Endothelial cell of umbilical vein (primary cell): ENCODE measurements around the gene ZBTB9. TPM values are rescaled to one million over a fixed set of nuclear protein-coding genes. Genes with fewer than 3 reads are reported as not detected.

Source experiments
- BruUV-seq: library from RNA; stranded (reverse); fragments of 400-500 nt; replicated peaks from 2 replicates; lab custom pipeline; 2021; lab: Mats Ljungman, UMichigan
- CTCF ChIA-PET: fragments of 300-600, 350-600 bp; sonication (Branson Sonifier 250); formaldehyde crosslinking; loops from one replicate; lab custom pipeline; 2021; ENCODE audit warnings: antibody characterized with exemption, inconsistent platforms; lab: Charles Lee
- POLR2A ChIA-PET: fragments of 300-600, 350-600 bp; sonication (Branson Sonifier 250); formaldehyde crosslinking; loops from one replicate; lab custom pipeline; 2021; ENCODE audit warnings: antibody characterized with exemption, inconsistent platforms; lab: Charles Lee
- DNase-seq: peaks from one replicate; pipeline ENCODE4 v3.0.0-alpha.2; 2011; ENCODE audit warnings: low read depth, low spot score
- FAIRE-seq: peaks from 2 replicates; lab custom pipeline; 2011; peaks lifted over from hg19 to GRCh38; lab: Jason Lieb, UNC
- H2AFZ ChIP-seq: 2 replicates; pipeline ENCODE4 v1.6.0; 2012; ENCODE audit warnings: low read depth, low read length, control low read depth, inconsistent platforms
- H3K27ac ChIP-seq: 2 replicates; pipeline ENCODE4 v1.5.1; 2011; ENCODE audit warnings: low read depth, mild to moderate bottlenecking, control low read depth, low read length, moderate library complexity; ENCODE audit not compliant: insufficient read depth
- H3K27me3 ChIP-seq, 2 experiments: 2 replicates each; pipeline versions ENCODE4 v1.6.0 to v1.6.1; 2011; ENCODE audit warnings: low read length in 2 of 2, mixed read lengths in 1 of 2; ENCODE audit not compliant: control insufficient read depth in 2 of 2, insufficient read depth in 2 of 2
- H3K36me3 ChIP-seq, 2 experiments: 2 replicates in 1 of 2; 3 replicates in 1 of 2; pipeline ENCODE4 v1.5.1; 2011; ENCODE audit warnings: low read length in 2 of 2, mild to moderate bottlenecking in 1 of 2, moderate library complexity in 1 of 2; ENCODE audit not compliant: control insufficient read depth in 2 of 2, insufficient read depth in 2 of 2; ENCODE audit errors: extremely low read depth in 1 of 2
- H3K4me1 ChIP-seq: 3 replicates; pipeline ENCODE4 v1.5.1; 2011; ENCODE audit warnings: mild to moderate bottlenecking, low read length; ENCODE audit not compliant: control insufficient read depth, insufficient read depth; ENCODE audit errors: extremely low read depth
- H3K4me2 ChIP-seq: 2 replicates; pipeline ENCODE4 v1.6.1; 2011; ENCODE audit warnings: low read length, control low read depth, mixed read lengths; ENCODE audit not compliant: insufficient read depth
- H3K4me3 ChIP-seq, 3 experiments: fragments of 200-600 bp in 1 of 3; sonication (generic), shearing (Covaris generic) in 1 of 3; replicated peaks in 1 of 3; 2 replicates each; pipeline ENCODE4 v1.5.1; 2011 to 2016; ENCODE audit warnings: control low read depth in 3 of 3, low read length in 3 of 3, mild to moderate bottlenecking in 2 of 3, inconsistent platforms in 1 of 3, low read depth in 1 of 3, moderate library complexity in 1 of 3; ENCODE audit not compliant: insufficient read depth in 1 of 3
- H3K79me2 ChIP-seq: 2 replicates; pipeline ENCODE4 v1.6.0; 2012; ENCODE audit warnings: low read length, inconsistent platforms; ENCODE audit not compliant: control insufficient read depth, insufficient read depth
- H3K9ac ChIP-seq: replicated peaks from 2 replicates; pipeline ENCODE3; 2011; ENCODE audit warnings: low read length, control low read depth; ENCODE audit not compliant: insufficient read depth; ENCODE audit errors: extremely low read depth
- H3K9me1 ChIP-seq: replicated peaks from 3 replicates; pipeline ENCODE4 v1.6.0; 2011; ENCODE audit warnings: mild to moderate bottlenecking, low read length; ENCODE audit not compliant: control insufficient read depth, insufficient read depth; ENCODE audit errors: extremely low read depth
- H3K9me3 ChIP-seq: replicated peaks from 2 replicates; pipeline ENCODE4 v1.5.1; 2012; ENCODE audit warnings: low read length, inconsistent platforms; ENCODE audit not compliant: control insufficient read depth, insufficient read depth
- H4K20me1 ChIP-seq: replicated peaks from 2 replicates; pipeline ENCODE3; 2011; ENCODE audit warnings: mild to moderate bottlenecking, low read length; ENCODE audit not compliant: control insufficient read depth, insufficient read depth; ENCODE audit errors: extremely low read depth
- CTCF ChIP-seq, 2 donors: IDR thresholded peaks; 1 replicate in 1 of 2; 2 replicates in 1 of 2; pipeline ENCODE4 v1.5.1; 2011; ENCODE audit warnings: low read length in 2 of 2, mild to moderate bottlenecking in 2 of 2, moderate library complexity in 2 of 2, control low read depth in 1 of 2, inconsistent platforms in 1 of 2, low read depth in 1 of 2; ENCODE audit not compliant: insufficient read depth in 1 of 2; ENCODE audit errors: extremely low read depth in 1 of 2
- EZH2 ChIP-seq: IDR thresholded peaks from 2 replicates; pipeline ENCODE4 v1.6.1; 2012; ENCODE audit warnings: borderline replicate concordance, low read depth, mild to moderate bottlenecking, moderate library complexity, low read length, inconsistent platforms; ENCODE audit not compliant: severe bottlenecking
- FOS ChIP-seq: IDR thresholded peaks from 2 replicates; pipeline ENCODE4 v1.6.1; 2011; ENCODE audit warnings: mild to moderate bottlenecking, low read length, moderate library complexity, borderline replicate concordance; ENCODE audit not compliant: insufficient read depth
- GATA2 ChIP-seq: IDR thresholded peaks from 2 replicates; pipeline ENCODE4 v1.7.0; 2011; ENCODE audit warnings: low read depth, mild to moderate bottlenecking, moderate library complexity, mixed read lengths, low read length; ENCODE audit not compliant: insufficient read length, insufficient read depth
- JUN ChIP-seq: IDR thresholded peaks from 2 replicates; pipeline ENCODE4 v1.6.1; 2011; ENCODE audit warnings: borderline replicate concordance, low read depth; ENCODE audit not compliant: insufficient read length, insufficient read depth
- MAX ChIP-seq: IDR thresholded peaks from 2 replicates; pipeline ENCODE4 v1.6.1; 2011; ENCODE audit not compliant: insufficient read depth, insufficient read length
- MYC ChIP-seq: IDR thresholded peaks from one replicate; pipeline ENCODE4 v1.6.1; 2011; ENCODE audit warnings: mild to moderate bottlenecking, low read depth, low read length
- POLR2A ChIP-seq: IDR thresholded peaks from 2 replicates; pipeline ENCODE4 v1.6.1; 2012; ENCODE audit warnings: low read depth, mild to moderate bottlenecking, control low read depth, low read length
- POLR2AphosphoS5 ChIP-seq: IDR thresholded peaks from 2 replicates; pipeline ENCODE4 v1.6.1; 2012; ENCODE audit warnings: low read depth, mild to moderate bottlenecking, control low read depth, low read length, moderate library complexity; ENCODE audit not compliant: insufficient read depth
- dilution Hi-C: fragments of 300-500 bp; cut with MboI; formaldehyde crosslinking; loops from one replicate; pipeline ENCODE4 v1.15.0; 2019; ENCODE audit warnings: low sequenced_read_pairs; ENCODE audit not compliant: extremely low pct_ligation_motif_present
- intact Hi-C: fragments of 100-400 bp; cut with micrococcal nuclease; formaldehyde crosslinking; loops from one replicate; pipeline ENCODE4 v1.10.0; 2022
- polyA plus RNA-seq, 4 experiments: library from polyadenylated mRNA; depleted of rRNA in 3 of 4; stranded (reverse) in 3 of 4; unstranded in 1 of 4; fragments of >200 nt; gene quantifications; 2 replicates each; pipeline versions ENCODE4 v1.2.1 to v1.2.3, GENCODE V29; 2011 to 2012; ENCODE audit warnings: missing spikeins in 1 of 4
- total RNA-seq: library from RNA; stranded (reverse); gene quantifications from 2 replicates; pipeline ENCODE4 v1.2.3, GENCODE V29; 2021

ZBTB9 gene
- total and polyA plus RNA-seq, 2 donors (not counting 3 experiments of a cell fraction or from before 2014, with no cell fraction given), result 4.7 to 8.0 TPM

GRCh38 chr6:33445119-33445603, 9.2 kb upstream of the ZBTB9 start:
- Histone ChIP-seq H3K79me2 (no peaks in the 10 kb centered on the region), H3K27me3 (no peaks in the 10 kb centered on the region), H3K4me2 (no peak overlapping the region), H3K9me1 (no peaks in the 10 kb centered on the region), H4K20me1 (no peaks in the 10 kb centered on the region), H3K9ac (no peak overlapping the region), H3K9me3 (no peaks in the 10 kb centered on the region), H3K4me3 (no peak overlapping the region), H3K36me3 (peaks cover 0 to 16% of the 10 kb centered on the region in 2 experiments), H3K27ac (no peak overlapping the region), H3K4me1 (no peaks in the 10 kb centered on the region), H2AFZ (no peak overlapping the region)
- intact Hi-C loops, result no loop called here
- BruUV-seq, result no TSS peak
- FAIRE-seq, result no peak
- POLR2A ChIA-PET, result interaction anchor here (0.6 kb wide), 1 partner anchor 1349 kb away, joined by 3 read pairs; no protein-coding TSS in a partner anchor
- CTCF ChIA-PET, result interaction anchor here (1.5 kb wide), 1 partner anchor 42 kb away, joined by 3 read pairs; no protein-coding TSS in a partner anchor
- DNase-seq, result no peak
- TF ChIP-seq POLR2AphosphoS5 (no peak), EZH2 (no peak), CTCF (IDR thresholded peaks at IDR 0.05; ENCODE audit: extremely low read depth in 1 of 2, insufficient read depth in 1 of 2, low read depth in 1 of 2, low read length in 2 of 2) (no peak), FOS (no peak), MYC (no peak), JUN (no peak), GATA2 (no peak), POLR2A (no peak), MAX (no peak)
- dilution Hi-C loops, result no loop called here
